ENCODE data around the gene KCNT2.
"Not testable (repeated sequence)": the region's sequence is repeated elsewhere in the genome, so short reads cannot be mapped to it uniquely, and the experiment has no call there.

Gene KCNT2

GRCh38 chr1:196608390-196609369 is at the start of gene KCNT2:
TSS of gene KCNT2 (minus strand) at chr1:196608440. CDS start at chr1:196608309, 131 bp downstream.
- DNase-seq (ENCODE audit: low spot score), result peak; percentile 62

- DNase-seq (ENCODE audit: low spot score), result no peak
Observed at GRCh38 chr1:196655494-196655893, 47.3 kb upstream of the KCNT2 start.

- DNase-seq (ENCODE audit: low spot score), result no peak
Observed at GRCh38 chr1:196655071-196655470, 46.8 kb upstream of the KCNT2 start.

GRCh38 chr1:196654271-196654670 is 46.0 kb upstream of the KCNT2 start:
- no peak for DNase-seq (ENCODE audit: low spot score)

GRCh38 chr1:196651637-196652215 is 43.5 kb upstream of the KCNT2 start, which contains the start of gene CFH:
TSS of gene CFH (plus strand) at chr1:196652043. CDS start at chr1:196652118, 75 bp downstream.
- no peak for DNase-seq (ENCODE audit: low spot score)

- DNase-seq (ENCODE audit: low spot score), result no peak
Observed at GRCh38 chr1:196651079-196651478, 42.8 kb upstream of the KCNT2 start.

- peak; percentile 23 for DNase-seq (ENCODE audit: low spot score)
Observed at GRCh38 chr1:196650403-196650802, 42.2 kb upstream of the KCNT2 start.

GRCh38 chr1:196649990-196650389 is 41.8 kb upstream of the KCNT2 start:
- no peak for DNase-seq (ENCODE audit: low spot score)

GRCh38 chr1:196640976-196641375 is 32.7 kb upstream of the KCNT2 start:
- no peak for DNase-seq (ENCODE audit: low spot score)

- not testable (repeated sequence) for DNase-seq (ENCODE audit: low spot score)
Observed at GRCh38 chr1:196639291-196639690, 31.1 kb upstream of the KCNT2 start.

- DNase-seq (ENCODE audit: low spot score), result no peak
Observed at GRCh38 chr1:196638466-196638865, 30.2 kb upstream of the KCNT2 start.

- no peak for DNase-seq (ENCODE audit: low spot score)
Observed at GRCh38 chr1:196637606-196638005, 29.4 kb upstream of the KCNT2 start.

GRCh38 chr1:196628838-196629237 is 20.6 kb upstream of the KCNT2 start:
- DNase-seq (ENCODE audit: low spot score), result no peak

- DNase-seq (ENCODE audit: low spot score), result no peak
Observed at GRCh38 chr1:196623079-196623478, 14.8 kb upstream of the KCNT2 start.

- DNase-seq (ENCODE audit: low spot score), result no peak
Observed at GRCh38 chr1:196619721-196620120, 11.5 kb upstream of the KCNT2 start.

- no peak for DNase-seq (ENCODE audit: low spot score)
Observed at GRCh38 chr1:196611873-196612272, 3.6 kb upstream of the KCNT2 start.

- DNase-seq (ENCODE audit: low spot score), result no peak
Observed at GRCh38 chr1:196609370-196609737, 1.1 kb upstream of the KCNT2 start.

GRCh38 chr1:196607981-196608380 is 259 bp downstream of the KCNT2 start:
- DNase-seq (ENCODE audit: low spot score), result peak; percentile 12

- DNase-seq (ENCODE audit: low spot score), result no peak
Observed at GRCh38 chr1:196603651-196604050, 4.6 kb downstream of the KCNT2 start.

- DNase-seq (ENCODE audit: low spot score), result no peak
Observed at GRCh38 chr1:196598942-196599748, 9.1 kb downstream of the KCNT2 start.

- no peak for DNase-seq (ENCODE audit: low spot score)
Observed at GRCh38 chr1:196594700-196595099, 13.5 kb downstream of the KCNT2 start.

GRCh38 chr1:196593955-196594354 is 14.3 kb downstream of the KCNT2 start:
- DNase-seq (ENCODE audit: low spot score), result no peak

Data from Ammon's horn (tissue), 1 donor.